Stimulated activated CD4-positive, alpha-beta T cell treated with anti-CD3 and anti-CD28 coated beads, Interleukin-15, amount 100 ng/mL, for 1 hour (primary cell): ENCODE data around the gene HCLS1.
A peak's percentile ranks its signal among the peaks of the same experiment; 100 is the strongest.
"Not testable (repeated sequence)": the region's sequence is repeated elsewhere in the genome, so short reads cannot be mapped to it uniquely, and the experiment has no call there.

ENCODE experiments used
- DNase-seq, 2 donors: peaks; one replicate each; pipeline ENCODE4 v3.0.0-alpha.2; 2020; ENCODE audit warnings: low read depth in 1 of 2, low spot score in 1 of 2

Gene HCLS1

GRCh38 chr3:121660356-121661171 is at the start of gene HCLS1:
HCLS1 (minus strand) TSS chr3:121660903; CDS start chr3:121658347, 2,556 bp downstream.
- DNase-seq: peak; percentile 40 to 42

DNA sequence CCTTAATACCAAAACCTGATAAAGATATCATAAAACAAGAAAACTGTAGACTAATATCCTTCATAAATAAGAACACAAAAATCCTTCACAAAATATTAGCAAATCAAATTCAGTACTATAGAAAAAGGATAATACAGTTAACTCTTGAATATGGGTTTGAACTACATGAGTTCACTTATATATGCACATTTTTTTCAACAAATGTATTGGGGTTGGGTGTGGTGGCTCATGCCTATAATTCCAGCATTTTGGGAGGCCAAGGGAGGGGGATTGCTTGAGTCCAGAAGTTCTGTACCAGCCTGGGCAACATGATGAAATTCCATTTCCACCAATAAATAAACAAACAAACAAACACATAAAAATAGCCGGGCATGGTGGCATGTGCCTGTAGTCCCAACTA is 49.6 kb upstream of the HCLS1 start:
- DNase-seq: no peak

DNA sequence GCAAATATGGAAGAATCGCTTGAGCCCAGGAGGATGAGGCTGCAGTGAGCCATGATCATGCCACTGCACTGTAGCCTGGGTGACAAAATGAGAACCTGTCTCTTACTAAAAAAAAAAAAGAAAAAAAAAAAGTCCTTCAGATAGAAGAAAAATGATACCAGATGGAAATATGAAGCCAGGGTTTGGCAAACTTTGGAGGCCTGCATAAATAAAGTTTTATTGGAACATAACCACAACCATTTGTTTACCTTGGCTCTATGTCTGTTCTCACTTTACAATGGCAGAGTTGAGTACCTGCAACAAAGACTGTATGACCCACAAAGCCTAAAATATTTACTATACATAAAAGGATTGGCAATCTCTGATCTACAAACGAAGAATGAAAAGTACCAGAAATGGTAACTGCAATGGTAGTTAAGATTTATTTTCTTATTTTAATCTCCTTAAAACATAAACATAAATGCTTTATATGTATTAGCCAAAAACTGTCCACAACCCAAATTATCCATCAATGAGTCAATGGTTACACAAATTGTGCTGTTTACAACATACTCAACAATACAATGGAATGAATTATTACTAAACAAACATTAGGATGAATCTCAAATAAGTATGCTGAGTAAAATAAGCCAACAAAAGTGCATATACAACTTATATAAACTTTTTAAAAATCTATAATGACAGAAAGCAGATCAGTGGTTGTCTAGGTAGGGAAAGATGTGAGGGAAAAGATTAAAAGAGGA is 47.0 kb upstream of the HCLS1 start:
- no peak for DNase-seq

DNA sequence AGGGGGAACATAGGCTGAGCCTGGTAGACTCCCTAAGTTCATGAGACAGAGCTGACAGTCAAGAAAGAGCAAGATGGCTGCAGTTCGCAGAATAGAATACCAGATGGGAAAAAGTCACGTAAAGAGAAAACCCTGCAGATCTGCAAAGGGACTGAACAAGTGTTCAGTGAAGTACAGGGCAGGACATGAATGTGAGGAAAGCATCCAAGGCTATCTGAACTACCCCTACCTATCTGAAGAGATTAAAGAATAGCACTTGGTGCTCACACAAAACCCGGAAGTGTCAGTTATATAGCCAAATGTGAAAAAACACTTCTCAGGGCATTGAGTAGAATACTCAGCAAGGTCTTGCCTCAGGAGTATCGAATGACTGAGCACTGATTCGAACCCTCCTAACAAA is 44.8 kb upstream of the HCLS1 start:
- no peak for DNase-seq

DNA sequence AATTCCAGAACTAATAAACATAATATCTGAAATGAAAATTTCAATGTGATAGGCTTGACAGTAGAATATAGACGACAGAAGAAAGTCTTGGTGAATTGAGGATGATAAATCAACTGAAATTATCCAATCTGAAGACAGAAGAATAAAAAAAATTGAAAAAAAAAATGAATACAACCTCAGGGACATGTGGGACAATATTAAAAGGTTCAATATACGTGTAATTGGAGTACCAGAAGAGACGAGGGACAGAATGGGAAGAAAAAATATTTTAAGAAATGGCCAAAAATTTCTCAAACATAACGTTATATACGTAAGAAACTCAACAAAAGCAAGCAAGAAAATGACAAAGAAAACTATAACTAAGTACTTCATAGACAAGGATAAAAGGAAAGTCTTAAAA is 43.3 kb upstream of the HCLS1 start:
- no peak for DNase-seq

GRCh38 chr3:121698901-121699300 is 38.2 kb upstream of the HCLS1 start:
- DNase-seq: no peak

DNA sequence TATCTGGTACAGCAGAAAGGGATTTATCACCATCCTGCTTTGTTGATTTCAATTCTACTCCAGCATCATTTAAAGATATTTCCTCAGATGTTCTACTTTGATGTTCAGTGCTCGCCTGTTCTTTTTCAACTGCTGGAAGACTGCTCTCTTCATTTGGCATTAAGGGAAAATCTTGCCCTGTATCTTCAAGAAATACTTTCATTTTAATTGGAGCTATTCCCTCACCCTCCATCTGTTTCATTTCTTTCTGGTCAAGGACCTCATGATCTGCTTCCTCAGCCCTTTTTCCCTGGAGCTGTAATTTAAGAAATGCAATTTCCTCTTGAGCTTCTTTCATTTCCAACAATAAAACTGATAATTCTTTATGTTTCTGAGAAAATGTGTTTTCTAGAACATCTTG is 37.8 kb upstream of the HCLS1 start:
- no peak for DNase-seq

DNA sequence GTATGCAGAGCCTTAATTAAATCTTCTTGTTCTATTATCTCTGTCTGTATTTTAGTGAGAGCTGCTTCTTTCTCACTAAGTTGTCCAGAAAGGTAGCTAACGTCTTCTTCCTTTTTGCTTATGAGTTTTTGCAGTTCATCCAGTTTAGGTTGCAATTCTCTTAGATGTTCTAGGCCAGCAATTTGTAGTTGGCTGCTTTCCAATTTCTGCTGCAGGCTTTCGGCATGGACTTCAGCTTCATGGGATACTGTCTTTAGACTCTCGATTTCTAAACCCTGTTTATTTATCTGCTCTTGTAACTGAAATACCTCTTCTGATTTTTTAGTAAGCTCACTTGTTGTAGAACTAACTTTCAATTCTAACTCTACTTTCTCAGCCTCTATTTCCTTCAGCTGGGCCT is 35.5 kb upstream of the HCLS1 start:
- DNase-seq: no peak

- no peak for DNase-seq
Measured at GRCh38 chr3:121692010-121692699, 31.5 kb upstream of the HCLS1 start.

DNA sequence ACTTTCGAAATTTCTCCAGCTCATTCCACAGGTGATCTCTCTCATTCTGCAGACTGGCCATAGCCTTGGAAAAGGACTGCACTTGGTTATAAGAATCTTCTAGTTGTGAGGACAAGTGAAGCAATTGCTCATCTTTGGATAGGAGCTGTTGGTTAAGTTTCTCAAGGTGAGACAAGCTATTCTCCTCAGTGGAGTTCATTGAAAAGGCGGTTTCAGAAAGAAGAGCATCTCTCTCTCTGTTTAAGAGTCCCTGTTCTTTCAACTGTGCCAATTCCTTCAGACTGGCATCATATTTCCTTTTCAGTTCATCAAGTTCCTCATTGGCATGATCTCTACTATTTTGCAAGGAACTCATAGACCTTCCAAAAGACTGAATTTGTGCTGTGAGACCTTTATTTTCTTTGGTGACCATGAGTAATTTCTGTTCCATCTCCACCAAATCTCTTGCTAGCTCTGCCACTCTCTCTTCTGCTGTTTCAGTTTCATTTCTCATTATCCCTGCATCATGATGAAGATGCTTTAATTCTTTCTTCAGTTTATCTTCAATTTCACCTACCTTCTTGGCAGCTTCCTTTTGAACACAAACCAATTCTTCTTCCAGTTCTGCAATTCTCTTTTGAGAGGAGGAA is 30.2 kb upstream of the HCLS1 start:
- DNase-seq: no peak

GRCh38 chr3:121688747-121689146 is 28.0 kb upstream of the HCLS1 start:
- DNase-seq: not testable (repeated sequence)

DNA sequence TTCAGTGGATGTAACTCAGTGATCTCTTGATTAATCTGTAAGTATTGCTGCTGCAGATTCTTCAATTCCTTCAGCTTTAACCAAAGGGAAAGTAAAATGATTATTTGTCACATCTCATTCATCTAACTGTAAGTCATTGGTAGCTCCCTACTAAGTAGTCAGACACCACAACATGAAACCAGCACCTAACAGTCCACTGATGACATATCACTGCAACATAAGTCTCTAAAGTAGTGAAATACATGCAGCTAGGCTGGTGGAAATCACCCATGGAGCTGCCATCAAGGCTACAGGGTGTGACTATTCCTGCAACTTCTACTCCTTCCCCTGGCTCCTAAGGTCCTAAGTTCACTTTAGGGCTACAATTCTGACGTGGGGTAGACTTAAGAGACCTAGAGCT is 21.1 kb upstream of the HCLS1 start:
- DNase-seq: no peak

DNA sequence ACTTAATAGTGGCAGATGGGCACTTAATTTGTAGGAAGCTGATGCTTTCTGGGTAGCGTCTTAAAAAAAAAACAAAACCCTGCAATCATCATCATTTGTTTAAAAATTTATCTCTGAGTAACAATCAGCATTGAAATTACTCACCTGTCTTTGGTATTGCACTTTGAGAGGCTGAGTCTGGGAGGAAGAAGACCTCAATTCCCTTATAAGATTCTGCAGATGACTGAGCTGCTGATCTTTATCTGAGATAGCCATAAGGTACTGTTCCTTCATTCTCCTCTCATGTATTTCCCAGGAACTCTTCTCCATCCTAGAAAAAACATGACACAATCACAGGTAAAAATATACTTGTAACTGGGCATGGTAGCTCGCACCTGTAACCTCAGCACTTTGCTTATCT is 16.4 kb upstream of the HCLS1 start:
- DNase-seq: no peak

GRCh38 chr3:121670676-121671075 is 10.0 kb upstream of the HCLS1 start:
- no peak for DNase-seq

DNA sequence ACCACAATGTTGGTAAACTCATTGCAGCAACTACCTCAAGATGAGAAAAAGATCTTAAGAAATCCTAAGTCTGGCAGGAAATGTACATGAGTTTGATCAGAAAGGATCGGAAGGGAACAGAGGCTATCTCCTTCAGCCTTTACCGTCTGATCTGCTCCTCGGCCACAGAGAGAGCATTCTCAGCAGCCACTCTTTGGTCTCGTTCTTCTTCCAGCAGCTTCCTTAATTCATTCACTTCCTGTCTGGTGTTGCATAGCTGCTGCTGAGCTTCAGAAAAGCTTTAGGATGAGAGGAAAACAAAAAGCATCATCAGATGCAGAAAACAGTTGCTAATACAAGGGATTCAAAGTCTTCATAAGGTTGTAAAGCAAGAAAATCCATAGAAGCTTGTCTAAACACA is 6.6 kb upstream of the HCLS1 start:
- no peak for DNase-seq

GRCh38 chr3:121665488-121665887 is 4.8 kb upstream of the HCLS1 start:
- no peak for DNase-seq

DNA sequence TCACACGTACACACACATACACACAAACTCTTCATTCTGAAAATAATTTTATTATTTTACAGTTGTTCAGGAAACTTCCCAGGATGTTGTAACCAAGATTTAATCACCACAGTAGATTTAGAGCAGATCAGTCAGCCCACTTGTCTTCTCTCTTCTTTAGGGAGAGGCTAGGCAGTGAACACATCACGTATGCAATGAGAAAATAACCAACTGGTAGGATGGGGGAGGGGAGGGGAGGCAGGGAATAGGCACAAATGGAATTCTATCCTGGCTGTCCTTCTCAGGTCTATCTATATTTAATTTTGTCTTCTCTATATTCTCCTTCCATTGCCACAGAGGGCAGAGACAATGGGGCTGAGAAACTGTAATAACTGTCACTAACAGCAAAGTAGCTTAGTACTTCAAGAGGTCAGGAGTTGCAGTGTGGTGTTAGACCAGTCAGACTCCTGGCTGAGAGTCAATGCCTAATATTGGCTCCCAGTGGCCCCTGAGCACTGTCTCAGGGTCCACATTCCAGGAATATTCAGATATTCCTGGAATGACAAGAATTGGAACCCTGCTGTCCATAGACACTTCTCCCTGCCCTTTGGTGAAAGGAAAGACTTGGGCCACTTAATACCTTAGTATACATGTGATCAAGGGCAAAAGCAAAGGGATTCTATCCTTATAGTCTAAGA is 2.6 kb upstream of the HCLS1 start:
- DNase-seq: no peak

GRCh38 chr3:121662742-121663141 is 2.0 kb upstream of the HCLS1 start:
- no peak for DNase-seq

DNA sequence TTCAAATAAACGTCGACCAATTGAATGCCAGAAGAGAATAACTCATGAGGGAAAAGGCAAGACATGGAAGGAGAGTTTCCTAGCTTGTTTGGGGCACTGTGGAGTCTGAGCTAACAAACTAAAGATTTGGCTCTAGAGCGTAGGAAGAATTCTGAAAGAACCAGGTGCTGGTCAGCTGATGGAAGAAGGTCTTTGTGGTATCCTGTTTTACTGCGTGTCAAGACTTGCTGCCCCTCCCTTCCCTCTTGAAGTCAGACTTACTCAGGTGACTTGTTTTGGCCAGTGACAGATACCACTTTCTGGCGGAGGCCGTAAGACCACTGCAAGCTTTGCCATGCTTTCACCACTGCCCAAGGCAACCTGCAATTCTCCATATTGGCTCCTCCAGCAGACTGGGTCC is 673 bp upstream of the HCLS1 start:
- DNase-seq: no peak

GRCh38 chr3:121659586-121659985 is 1.1 kb downstream of the HCLS1 start:
- DNase-seq: no peak
